ENCODE results near the gene PPP1R9A.

Gene PPP1R9A
- total RNA-seq: 0.56 to 2.2 reads per million in 2 donors

DNA sequence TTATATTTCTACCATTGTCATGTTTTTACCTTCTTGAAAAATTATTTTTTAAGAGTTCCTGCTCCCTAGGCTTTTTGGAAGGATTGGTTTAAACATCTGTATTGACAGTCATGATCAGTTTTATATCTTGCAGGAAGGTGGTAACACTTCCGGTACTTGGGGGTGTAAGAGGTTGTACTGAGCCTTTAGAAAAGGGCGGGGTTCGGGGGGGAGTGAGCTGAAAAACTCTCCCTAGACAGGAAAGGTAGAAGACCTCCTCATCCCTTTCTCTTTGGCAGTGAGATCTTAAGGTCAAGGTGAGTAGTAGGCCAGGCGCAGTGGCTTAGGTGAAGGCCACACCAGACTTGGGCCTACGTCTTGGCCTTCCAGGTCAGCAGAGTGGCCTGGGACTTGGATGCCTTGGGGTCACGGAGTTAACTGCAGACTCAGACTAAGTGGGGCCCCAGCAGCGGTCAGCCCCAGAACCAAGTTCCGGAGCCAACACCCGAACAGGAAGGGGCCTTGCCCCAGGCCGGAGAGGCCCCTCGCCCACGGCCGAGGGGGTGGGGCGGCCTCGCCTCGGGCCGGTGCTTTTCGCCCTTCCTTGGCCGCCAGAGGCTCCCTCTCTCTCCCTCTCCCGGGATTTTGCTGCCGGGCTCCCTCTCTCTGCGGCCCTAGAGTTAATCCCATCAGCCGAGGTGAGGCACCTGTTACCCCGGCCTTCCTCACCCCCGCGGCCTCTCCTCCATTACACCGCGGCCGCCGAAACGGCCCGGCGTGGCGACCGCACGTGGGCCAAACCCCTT is at the start of gene PPP1R9A:
TSS of gene PPP1R9A (plus strand) at position 569 of the 785 bp plus-strand sequence. CDS start 2,520 bp downstream, outside the sequence.
- DNase-seq: no peak

DNA sequence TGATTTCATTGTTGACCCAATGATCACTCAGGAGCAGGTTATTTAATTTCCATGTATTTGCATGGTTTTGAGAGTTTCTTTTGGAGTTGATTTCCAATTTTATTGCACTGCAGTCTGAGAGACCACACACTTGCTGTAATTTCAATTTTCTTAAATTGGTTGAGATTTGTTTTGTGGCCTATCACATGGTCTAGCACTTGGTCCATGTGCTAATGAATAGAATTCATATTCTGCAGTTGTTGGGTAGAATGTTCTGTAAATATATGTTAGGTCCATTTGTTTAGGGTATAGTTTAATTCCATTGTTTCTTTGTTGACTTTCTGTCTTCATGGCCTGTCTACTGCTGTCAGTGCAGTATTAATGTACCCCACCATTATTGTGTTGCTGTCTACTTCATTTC is 36.3 kb upstream of the PPP1R9A start:
- no peak for DNase-seq

DNA sequence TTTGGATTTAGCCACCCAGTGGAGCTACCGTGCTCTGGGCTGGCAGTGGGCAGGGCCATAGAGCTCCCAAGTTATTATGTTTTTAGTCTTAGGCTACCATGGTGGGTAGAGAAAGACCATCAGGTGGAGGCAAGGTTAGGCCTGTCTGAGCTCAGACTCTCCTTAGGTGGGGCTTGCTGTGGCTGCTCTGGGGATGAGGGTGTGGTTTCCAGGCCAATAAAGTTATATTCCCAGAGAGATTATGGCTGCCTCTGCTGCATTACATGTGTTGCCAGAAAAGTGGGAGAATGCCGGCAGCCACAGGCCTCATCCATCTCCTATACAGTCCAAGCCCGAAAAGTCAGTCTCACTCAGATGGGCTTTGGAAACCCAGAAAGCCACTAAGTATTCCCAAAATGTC is 34.2 kb upstream of the PPP1R9A start:
- DNase-seq: no peak

DNA sequence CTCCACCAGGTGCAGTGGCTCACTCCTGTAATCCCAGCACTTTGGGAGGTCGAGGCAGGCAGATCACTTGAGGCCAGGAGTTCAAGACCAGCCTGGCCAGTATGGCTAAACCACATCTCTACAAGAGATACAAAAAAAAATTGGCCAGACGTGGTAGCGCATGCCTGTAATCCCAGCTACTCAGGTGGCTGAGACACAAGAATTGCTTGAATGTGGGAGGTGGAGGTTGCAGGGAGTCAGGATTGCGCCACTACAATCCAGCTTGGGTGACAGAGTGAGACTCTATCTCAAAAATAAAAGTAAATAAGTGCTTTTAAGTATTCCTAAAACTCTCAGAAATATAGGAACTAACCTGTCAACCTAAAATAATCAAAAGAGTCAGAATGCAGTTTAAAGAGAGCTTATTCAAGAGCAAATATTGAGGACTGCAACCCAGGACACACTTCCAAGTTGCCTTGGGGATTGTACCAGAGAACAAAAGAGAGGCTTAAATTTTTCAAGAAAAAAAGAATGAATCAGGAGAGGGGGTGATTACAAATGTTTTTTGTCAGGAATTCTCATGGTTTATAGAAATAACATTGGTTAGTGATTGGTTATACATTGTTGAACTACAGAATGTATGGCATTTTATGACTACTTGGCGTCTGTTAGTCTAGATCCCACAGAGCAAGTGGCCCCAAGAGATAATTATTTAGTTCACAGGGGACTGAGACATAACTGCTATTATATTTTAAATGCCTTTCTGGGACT is 33.2 kb upstream of the PPP1R9A start:
- no peak for DNase-seq

DNA sequence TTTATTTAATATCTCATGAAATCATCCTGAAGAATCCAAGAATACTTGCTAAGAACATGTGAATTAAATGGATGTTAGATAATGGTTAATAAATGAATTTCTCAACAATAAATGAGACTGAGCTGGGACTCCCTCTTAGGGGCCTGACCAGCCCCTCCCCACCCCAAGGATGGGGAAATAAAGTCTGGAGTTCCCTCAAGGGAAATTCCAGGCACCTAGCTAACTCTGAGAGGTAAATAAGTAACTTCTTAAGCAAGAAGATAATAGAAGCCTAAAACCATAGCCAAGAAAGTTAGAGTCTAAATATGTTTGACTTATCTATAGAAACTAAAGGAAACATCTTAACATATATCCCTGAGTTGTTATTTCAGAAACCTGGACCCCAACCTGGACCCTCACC is 32.2 kb upstream of the PPP1R9A start:
- DNase-seq: no peak

DNA sequence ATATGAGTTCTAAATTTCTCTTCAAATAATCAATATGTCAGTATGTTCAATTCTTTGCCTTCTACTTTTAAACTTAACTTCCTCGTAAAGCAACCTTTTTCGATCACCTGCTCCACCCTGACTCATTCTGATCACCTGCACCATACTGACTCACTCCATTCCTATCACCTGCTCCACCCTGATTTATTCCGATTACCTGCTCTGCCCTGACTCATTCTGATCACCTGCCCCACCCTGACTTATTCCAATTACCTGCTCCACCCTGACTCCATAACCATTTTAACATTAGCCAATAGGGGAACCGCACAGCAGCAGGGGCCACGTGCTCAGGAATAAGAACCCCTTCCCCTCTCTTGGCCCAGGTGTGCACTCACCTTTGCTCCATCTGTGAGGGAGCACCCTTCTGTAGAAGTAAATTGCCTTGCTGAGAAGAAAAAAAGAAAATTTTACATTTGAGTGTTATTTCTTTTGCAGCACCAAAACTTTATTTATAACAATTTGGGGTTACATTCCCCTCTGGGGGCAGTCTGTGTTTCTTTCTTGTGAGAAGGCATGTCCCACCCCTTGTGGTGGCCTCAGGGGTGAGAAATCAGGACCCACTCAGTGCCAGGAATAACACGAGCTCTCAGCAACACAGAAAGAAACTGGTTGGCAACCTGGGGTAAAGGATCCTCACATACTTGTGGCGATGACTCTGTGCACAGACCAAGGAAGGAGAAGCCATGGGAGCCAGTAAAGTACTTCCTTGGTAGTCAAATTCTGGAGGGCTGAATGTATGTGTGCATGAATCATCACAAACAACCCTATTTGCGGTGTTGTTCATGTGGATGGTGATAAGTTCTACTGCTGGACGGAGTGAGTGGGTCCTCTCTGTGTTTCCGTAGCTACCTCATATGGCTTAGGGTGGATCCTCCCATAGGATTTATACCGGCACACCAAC is 29.4 kb upstream of the PPP1R9A start:
- DNase-seq: no peak

DNA sequence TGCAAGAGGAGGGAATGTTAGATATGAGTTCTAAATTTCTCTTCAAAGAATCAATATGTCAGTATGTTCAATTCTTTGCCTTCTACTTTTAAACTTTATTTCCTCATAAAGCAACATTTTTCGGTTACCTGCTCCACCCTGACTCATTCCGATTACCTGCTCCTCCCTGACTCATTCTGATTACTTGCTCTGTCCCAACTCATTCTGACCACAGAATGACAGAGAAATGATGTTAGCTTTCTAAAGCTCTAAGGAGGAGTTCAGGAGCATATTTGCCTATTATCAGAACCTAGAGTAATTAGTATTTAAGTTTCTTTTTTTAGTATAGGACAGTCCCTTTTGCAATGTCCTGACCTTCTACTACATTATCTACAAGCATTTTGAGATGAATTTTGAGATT is 24.5 kb upstream of the PPP1R9A start:
- no peak for DNase-seq

DNA sequence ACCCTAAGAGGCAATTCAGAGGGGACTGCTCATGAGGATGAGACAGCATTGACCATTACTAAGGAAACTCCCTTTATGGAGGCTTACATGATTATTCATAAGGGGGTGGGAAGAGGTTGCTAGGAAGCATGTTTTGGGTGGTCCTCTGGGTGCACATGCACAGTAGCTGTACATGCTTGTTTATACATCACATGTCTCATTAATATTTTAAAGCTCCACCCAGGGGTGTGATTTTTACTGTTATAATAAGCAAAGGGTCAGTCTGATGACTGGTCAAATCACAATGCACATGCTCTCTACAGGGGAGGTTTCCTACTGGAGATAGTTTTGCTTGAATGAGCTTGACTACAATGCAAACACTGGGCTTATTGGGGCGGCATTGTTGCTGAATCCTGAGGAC is 23.8 kb upstream of the PPP1R9A start:
- no peak for DNase-seq

DNA sequence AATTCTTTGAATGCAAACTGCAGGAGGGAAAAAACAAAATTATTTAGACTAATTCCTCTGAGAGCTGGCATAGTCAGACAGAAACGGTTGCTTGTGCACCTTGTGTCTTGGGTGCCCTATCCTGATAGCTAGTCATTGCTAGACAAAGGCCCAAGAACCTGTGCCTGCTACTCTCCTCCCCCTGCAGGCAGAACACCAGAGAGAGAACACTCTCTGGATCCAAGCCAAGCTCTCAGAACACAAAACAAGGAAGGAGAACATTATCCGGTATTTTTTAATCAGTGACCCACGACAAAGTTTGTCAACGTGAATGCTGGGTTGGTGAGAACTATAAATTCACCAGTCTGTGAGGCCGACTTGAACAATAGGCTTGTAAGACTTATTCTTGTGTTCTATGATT is 18.8 kb upstream of the PPP1R9A start:
- DNase-seq: no peak

DNA sequence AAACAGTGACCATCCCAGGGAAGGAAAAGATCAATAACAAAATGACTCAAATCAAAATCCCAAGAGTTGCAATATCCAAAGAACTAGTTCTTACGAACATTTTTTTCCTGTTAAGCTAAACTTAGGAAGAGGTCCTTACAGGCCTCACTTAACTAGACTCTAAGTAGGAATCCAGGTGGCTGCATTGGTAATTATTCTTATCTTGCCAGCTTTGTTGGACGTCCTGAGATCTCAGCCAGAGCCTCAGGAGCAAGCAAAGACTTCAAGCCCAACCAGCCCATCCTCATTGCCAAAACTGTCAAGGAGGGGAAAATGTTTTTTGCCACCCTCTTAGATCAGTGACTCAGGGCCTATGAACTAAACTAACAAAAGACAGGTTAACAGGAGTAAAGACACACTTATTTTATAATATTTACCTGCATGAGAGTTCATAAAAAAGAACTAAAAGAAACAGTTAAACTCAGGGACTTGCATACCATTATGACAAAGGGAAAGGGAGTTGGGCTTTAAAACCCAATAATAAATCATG is 18.3 kb upstream of the PPP1R9A start:
- no peak for DNase-seq

DNA sequence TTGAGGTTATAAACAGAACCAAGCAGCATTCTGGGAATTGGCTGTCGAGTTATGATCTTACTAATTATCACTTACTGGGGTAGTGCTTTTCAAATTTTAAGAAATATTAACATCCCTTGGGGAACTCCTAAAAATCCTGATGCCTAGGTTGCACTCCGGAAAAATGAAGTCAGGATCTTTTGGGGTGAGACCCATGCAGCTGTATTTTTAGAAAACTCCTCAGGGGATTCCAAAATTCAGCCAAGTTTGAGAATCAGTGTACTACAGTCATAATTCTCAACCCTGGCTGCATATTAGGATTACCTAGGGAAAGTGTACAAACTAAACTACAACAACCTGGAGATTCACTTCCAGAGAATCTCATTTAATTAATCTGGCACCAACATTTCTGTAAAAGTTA is 17.2 kb upstream of the PPP1R9A start:
- no peak for DNase-seq

DNA sequence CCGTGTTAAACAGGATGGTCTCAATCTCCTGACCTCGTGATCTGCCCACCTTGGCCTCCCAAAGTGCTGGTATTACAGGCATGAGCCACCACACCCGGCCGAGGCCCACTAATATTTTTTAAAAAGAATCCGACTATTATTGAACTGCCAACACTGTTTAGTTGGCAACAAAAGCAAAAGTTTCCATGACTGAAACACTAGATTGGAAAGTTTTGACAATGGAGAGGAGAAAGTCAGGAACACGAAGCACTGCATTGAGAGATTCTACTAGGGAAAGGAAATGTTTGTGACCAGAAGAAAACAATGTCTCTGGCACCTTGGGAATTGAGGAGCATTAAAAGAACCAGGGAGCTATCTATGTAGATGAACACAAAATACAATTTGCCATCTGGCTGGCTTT is 13.7 kb upstream of the PPP1R9A start:
- no peak for DNase-seq

DNA sequence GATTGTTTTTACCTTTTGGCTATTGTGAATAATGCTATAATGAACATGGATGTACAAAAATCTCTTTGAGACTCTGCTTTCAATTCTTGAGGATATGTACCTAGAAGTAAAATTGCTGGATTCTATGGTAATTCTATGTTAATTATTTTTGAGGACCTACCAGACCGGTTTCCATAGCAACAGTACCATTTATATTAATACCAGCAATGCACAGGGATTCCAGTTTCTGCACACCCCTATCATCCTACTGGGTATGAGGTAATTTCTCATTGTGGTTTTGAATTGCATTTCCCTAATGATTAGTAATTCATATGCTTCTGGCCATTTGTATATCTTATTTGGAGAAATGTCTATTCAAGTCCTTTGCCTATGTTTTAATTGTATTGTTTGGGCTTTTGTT is 9.9 kb upstream of the PPP1R9A start:
- no peak for DNase-seq

DNA sequence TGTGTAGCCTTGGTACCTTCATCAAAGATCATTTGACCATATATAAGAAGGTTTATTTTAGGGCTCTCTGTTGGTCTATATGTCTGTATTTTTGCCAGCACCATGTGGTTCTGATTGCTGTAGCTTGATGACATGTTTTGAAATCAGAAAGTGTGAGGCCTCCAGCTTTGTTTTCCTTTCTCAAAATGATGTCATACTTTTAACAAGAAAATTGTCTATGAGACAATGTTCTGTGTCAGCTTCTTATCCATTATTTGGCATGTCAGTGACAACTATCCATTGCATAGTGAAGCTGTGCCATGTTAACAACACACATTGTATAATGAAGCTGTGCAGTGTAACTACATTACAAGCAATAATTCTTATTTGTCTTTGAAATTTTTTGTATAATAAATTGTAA is 9.1 kb upstream of the PPP1R9A start:
- DNase-seq: no peak

DNA sequence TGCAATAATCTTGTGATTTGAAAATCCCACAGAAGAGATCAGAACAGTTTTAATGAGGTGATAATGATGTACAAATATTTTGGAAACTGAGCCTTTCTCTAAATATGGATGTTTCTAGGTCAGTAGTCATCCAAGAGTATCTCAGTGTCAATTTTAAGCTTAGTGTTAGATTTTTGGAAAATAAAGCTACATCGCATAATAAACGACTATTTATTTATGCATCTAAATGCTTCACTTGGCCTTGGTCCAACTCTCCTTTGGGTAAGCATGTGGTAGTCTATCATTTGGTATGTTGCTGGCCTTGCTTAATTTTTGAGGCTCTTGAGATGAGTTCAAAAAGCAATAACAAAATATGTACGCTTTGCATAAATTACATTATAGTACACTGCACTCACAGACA is 5.4 kb upstream of the PPP1R9A start:
- DNase-seq: no peak

DNA sequence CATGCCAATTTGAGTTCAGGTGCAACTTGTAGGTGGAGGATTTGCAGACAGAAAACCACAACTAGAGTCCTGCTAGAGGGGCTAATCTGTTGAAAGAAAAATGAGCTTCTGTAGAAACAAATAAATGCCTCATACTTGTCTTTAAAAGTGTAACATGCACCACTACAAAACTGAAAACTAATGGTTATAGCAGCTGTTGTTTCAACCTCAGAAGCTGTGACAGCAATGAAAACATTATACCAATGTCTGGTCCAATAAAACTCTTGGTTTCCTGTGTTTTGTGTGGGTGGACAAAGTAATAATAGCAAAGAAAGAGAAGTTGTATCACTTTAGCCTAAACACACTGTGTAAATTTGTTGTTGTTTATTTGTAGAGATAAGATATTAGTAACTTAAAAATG is 3.4 kb upstream of the PPP1R9A start:
- DNase-seq: no peak

DNA sequence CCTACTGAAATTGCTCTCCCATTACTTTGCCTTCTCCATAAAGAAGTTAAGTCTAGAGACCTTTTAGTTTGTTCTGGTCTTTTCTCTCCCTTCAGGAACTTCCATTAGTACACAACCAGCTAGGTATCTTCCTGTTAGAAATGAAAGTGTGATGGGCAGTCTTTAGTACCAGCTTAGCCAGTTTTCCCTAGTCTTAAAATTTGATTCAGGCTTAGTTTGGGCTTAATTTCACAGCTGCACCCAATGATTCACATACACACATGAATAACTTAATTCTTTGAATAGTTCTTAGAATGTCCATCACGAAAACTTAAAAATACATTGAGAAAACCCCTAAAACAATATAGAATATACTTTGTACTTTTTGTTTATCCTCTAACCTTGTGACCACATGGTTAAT is 2.4 kb upstream of the PPP1R9A start:
- DNase-seq: no peak

DNA sequence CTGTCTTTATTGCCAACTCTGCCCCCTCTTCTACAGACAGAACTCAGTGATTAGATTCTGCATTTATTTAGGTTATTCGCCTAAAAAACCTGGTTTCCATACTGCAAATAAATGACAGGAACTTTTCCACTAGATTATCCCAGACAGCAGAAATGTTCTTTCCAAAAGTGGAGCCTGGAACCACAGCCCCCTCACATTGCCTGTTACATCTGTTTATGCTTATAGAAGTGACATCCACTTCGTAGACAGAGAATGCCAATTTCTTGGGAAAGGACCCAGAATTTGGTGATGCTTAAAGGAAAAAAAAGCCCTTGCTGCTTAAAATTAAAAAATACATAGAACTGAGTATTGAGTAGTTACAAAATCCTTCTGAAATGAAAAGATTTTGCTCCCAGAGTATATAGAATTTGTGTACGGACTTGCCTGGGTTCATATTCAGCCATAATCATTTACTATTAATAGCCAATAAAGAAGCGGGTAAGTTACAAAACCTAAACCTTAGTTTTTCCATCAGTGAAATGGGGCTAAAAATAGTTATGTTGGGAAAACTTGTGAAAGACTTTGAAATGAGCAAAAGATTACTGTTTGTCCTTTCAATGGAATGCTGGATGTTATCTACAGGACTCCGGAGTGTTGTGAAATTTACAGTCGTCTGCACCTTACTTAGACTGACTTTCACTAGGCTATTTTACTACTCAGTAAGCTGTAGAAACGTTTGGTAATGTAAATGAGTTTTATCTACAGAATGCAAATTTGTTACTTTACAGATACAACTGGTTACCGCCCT is 1.1 kb upstream of the PPP1R9A start:
- no peak for DNase-seq

DNA sequence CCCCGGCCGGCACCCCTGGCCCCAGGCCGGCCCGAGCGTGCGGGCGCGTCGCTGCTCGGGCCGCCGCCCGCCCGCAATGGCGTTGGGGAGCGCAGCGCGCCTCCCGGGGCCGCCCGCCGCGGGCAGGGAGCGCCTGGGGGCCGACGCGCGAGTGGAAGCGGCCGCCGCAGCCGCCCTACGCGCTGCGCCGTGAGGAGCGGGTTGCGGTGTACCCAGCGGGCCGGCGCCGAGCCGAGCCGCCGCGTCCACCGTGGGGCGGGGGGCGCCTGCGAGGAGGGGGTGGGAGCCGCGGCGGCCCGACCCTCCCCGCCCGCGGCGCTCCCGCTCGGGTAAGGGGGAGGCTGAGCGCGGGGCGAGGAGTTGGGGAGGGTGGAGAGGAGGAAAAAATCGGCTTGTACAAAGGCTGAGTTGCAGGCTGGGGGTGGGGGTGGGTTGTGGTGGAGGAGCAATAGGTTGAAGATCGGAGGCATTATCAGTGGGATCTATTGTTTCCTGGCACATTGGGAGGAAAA is 473 bp downstream of the PPP1R9A start:
- DNase-seq: no peak

DNA sequence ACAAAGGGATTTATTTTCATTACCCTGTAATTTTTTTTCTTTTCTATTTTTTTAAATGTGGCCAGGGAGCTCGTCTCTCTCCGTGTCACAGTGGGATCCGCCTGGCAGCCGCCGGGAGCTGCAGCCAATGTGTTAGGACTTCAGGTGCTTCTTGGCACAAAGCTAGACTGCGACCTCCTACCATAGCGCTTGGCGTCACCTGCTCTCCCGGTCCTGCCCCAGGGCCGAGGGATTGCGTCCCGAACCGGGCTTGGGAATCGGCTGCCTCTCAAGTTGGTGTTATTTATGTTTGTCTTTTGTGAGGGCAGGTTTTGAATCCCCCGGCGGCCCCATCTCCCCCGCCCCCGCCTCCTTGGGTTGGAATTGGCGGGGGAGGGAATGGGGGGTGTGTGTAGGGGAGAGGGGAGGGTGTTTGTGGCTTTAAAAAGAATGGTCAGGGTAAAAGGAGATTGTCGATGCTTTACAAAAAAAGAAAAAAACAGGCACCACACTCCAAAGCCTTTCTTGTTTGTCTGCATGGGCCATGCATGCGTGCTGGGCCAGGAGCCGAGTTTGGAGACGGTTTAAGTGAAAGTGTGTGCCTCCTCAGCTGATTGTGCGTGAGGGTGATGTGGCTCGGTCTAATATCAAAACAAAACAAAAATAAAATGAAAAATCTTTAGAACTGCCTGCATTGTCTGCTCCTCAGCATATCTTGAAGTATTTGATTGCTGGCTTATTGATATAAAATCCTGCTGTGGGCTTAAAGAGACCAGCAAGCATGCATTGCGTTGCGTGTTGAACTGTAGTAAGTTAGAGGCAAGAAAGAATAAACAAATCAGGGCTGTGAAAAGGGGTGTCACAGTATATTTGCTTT is 1.2 kb downstream of the PPP1R9A start:
- no peak for DNase-seq

DNA sequence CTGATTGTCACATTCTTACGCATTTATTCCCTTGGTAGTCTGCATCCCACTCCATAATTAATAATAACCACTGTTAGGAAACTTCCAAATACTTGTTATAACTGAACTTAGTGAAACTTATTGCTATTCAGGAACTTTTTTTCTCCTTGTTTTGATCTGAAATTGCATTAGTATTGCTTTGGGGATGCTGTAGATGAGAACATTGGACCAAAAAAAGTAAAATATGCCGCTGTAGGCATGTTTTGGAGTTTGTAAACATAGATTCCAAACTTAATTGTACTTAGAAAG is 1.7 kb downstream of the PPP1R9A start:
- DNase-seq: no peak

All from activated gamma-delta T cell (primary cell).